ENCODE results near the gene DLAT.

- 0 out of 2 replicates have a peak, but pooled peaks have one; percentile 36 for TF ChIP-seq POLR2A (IDR thresholded peaks at IDR 0.05; ENCODE audit: low read depth, low read length)
- TF ChIP-seq TAF1 (IDR thresholded peaks at IDR 0.05; ENCODE audit: low read depth, low read length), result no peak
- TF ChIP-seq POU2F2 (IDR thresholded peaks at IDR 0.05; ENCODE audit: low read depth, low read length), result no peak
- peak; percentile 22; the same call in 1 of the 2 replicates for TF ChIP-seq POLR2AphosphoS5 (IDR thresholded peaks at IDR 0.05; ENCODE audit: low read depth, low read length)
Measured at GRCh38 chr11:112082729-112083128, 57.5 kb downstream of the DLAT start.

Measured in GM12891 (cell line).